H1 (cell line): ENCODE measurements around the gene PHETA1.

ENCODE experiments used
- CREB1 ChIP-seq: IDR thresholded peaks from 2 replicates; pipeline ENCODE4 v1.6.1; 2012; ENCODE audit warnings: inconsistent platforms
- EP300 ChIP-seq, 2 experiments: IDR thresholded peaks; 1 replicate in 1 of 2; 2 replicates in 1 of 2; pipeline ENCODE4 v1.6.1; 2011 to 2012; ENCODE audit warnings: low read depth in 2 of 2, low read length in 2 of 2, mild to moderate bottlenecking in 2 of 2, borderline replicate concordance in 1 of 2, inconsistent platforms in 1 of 2, moderate library complexity in 1 of 2
- EZH2 ChIP-seq: fragments of 200-600 bp; sonication (generic); IDR thresholded peaks from 2 replicates; pipeline ENCODE4 v1.7.1; 2012; ENCODE audit warnings: low read depth, mild to moderate bottlenecking, moderate library complexity, low read length, inconsistent platforms; ENCODE audit not compliant: severe bottlenecking
- GTF2F1 ChIP-seq: IDR thresholded peaks from 2 replicates; pipeline ENCODE4 v1.6.1; 2012; ENCODE audit warnings: low read depth, low read length, improper control_type of control experiment, borderline replicate concordance
- HDAC6 ChIP-seq: IDR thresholded peaks from one replicate; pipeline ENCODE4 v1.7.1; 2012; ENCODE audit warnings: low read depth, mild to moderate bottlenecking, inconsistent platforms, low read length, moderate library complexity
- POLR2A ChIP-seq, 2 experiments: IDR thresholded peaks; 1 replicate in 1 of 2; 2 replicates in 1 of 2; pipeline ENCODE4 v1.6.1; 2011; ENCODE audit warnings: low read depth in 2 of 2, low read length in 2 of 2, mild to moderate bottlenecking in 2 of 2; ENCODE audit errors: control extremely low read depth in 1 of 2
- POLR2AphosphoS5 ChIP-seq: IDR thresholded peaks from 2 replicates; pipeline ENCODE4 v1.6.1; 2011; ENCODE audit warnings: low read depth, low read length
- SAP30 ChIP-seq: fragments of 300-600 bp; sonication (generic); IDR thresholded peaks from 2 replicates; pipeline ENCODE4 v1.7.1; 2012; ENCODE audit warnings: low read length, moderate library complexity, mild to moderate bottlenecking, inconsistent platforms; ENCODE audit not compliant: insufficient read depth, insufficient replicate concordance
- SRF ChIP-seq: IDR thresholded peaks from 2 replicates; pipeline ENCODE4 v1.6.1; 2011; ENCODE audit warnings: mild to moderate bottlenecking, low read depth, low read length, moderate library complexity
- TAF7 ChIP-seq: optimal IDR thresholded peaks from 2 replicates; pipeline ENCODE3; 2011; ENCODE audit warnings: low read depth, mild to moderate bottlenecking, inconsistent platforms, low read length, moderate library complexity, borderline replicate concordance
- YY1 ChIP-seq: IDR thresholded peaks from 2 replicates; pipeline ENCODE4 v1.6.1; 2011; ENCODE audit warnings: low read depth, mild to moderate bottlenecking, low read length
- TF ChIP-seq, protein P1 (sequence below), 3 experiments: IDR thresholded peaks; 1 replicate in 2 of 3; 2 replicates in 1 of 3; pipeline versions ENCODE4 v1.5.1 to v1.6.1; 2011; ENCODE audit warnings: low read length in 3 of 3, mild to moderate bottlenecking in 3 of 3, inconsistent platforms in 2 of 3, low read depth in 1 of 3, moderate library complexity in 1 of 3; ENCODE audit not compliant: insufficient read depth in 1 of 3; ENCODE audit errors: control extremely low read depth in 1 of 3
- TF ChIP-seq, protein P2 (sequence below): IDR thresholded peaks from 2 replicates; pipeline ENCODE4 v1.6.1; 2011; ENCODE audit warnings: low read length, improper control_type of control experiment

DNA sequence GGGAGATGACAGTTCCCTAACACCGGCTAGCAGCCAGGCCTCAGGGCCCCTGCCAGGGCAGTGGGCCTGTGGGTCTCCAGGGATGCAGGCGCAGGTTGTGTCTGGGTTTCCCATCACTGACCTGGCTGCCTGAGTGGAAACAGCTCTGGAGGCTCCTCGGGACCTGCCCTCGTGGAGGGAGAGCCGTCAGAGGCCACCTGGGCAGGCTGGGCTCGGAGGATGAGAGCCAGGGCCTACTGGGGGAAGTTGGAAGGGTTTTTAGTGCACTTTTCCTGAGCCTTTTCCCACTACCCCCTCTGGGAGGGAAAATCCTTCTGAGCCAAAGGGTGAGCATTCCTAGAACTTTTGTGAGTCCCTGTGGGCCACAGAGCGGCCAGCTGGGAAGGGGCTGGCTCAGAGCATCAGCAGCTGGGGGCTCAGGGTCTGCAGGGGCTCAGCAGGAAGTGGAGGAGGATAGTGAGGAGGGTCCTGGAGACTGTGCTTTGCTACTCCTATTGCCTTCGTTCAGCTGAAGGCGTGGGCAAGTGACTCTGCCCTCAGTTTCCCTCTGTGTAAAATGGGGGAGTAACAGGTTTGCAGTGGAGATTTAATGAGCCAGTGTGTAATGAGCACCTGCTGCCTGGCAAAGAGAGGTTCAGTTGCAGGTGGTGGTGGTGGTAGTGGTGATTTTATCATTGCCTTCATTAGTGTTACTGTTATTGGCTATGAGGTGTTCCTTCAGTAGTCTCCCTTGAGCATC, 38.7 kb upstream of the PHETA1 start:
- TF ChIP-seq YY1 (no peak), SRF (no peak), HDAC6 (no peak), POLR2AphosphoS5 (no peak), POLR2A (IDR thresholded peaks at IDR 0.05; ENCODE audit: control extremely low read depth in 1 of 2, low read depth in 2 of 2, low read length in 2 of 2) (no peak), CREB1 (no peak), TAF7 (no peak), EZH2 (no peak), SAP30 (no peak), GTF2F1 (no peak), EP300 (IDR thresholded peaks at IDR 0.05; ENCODE audit: borderline replicate concordance in 1 of 2, low read depth in 2 of 2, low read length in 2 of 2) (no peak)
- TF ChIP-seq, protein P1, sequence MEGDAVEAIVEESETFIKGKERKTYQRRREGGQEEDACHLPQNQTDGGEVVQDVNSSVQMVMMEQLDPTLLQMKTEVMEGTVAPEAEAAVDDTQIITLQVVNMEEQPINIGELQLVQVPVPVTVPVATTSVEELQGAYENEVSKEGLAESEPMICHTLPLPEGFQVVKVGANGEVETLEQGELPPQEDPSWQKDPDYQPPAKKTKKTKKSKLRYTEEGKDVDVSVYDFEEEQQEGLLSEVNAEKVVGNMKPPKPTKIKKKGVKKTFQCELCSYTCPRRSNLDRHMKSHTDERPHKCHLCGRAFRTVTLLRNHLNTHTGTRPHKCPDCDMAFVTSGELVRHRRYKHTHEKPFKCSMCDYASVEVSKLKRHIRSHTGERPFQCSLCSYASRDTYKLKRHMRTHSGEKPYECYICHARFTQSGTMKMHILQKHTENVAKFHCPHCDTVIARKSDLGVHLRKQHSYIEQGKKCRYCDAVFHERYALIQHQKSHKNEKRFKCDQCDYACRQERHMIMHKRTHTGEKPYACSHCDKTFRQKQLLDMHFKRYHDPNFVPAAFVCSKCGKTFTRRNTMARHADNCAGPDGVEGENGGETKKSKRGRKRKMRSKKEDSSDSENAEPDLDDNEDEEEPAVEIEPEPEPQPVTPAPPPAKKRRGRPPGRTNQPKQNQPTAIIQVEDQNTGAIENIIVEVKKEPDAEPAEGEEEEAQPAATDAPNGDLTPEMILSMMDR (IDR thresholded peaks at IDR 0.05; ENCODE audit: control extremely low read depth in 1 of 3, insufficient read depth in 1 of 3, low read depth in 1 of 3, low read length in 3 of 3) = no peak
- TF ChIP-seq, protein P2, sequence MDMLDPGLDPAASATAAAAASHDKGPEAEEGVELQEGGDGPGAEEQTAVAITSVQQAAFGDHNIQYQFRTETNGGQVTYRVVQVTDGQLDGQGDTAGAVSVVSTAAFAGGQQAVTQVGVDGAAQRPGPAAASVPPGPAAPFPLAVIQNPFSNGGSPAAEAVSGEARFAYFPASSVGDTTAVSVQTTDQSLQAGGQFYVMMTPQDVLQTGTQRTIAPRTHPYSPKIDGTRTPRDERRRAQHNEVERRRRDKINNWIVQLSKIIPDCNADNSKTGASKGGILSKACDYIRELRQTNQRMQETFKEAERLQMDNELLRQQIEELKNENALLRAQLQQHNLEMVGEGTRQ = no peak
